Spleen (tissue), 7 donors: ENCODE data around the gene SHC2.

Experiments used
- CTCF ChIP-seq, 11 experiments: fragments of 200-600 bp in 7 of 11; fragments of 450-650 bp in 4 of 11; sonication (generic) in 4 of 11; IDR thresholded peaks in 8 of 11; conservative IDR thresholded peaks in 3 of 11; 1 replicate in 7 of 11; 2 replicates in 4 of 11; pipeline versions ENCODE4 v1.4.0 to v1.8.0; 2016 to 2021; ENCODE audit warnings: antibody characterized with exemption in 11 of 11, inconsistent platforms in 4 of 11, mild to moderate bottlenecking in 1 of 11
- POLR2AphosphoS5 ChIP-seq, 3 donors: sonication (generic); formaldehyde crosslinking; IDR thresholded peaks; one replicate each; pipeline ENCODE4 v1.5.1; 2017; ENCODE audit warnings: antibody characterized with exemption in 3 of 3
- donor health status: DM: no; HTN: no; CAD: no; lungs with moderate emphysema.
- donor health status: DM: no; HTN: no; CAD: no.
- donor health status: DM: no; HTN: no; CAD: no.

- TF ChIP-seq CTCF (IDR thresholded peaks at IDR 0.05 in 8 of 11, conservative IDR thresholded peaks at IDR 0.05 in 3 of 11): no peak
- no peak for TF ChIP-seq POLR2AphosphoS5 (IDR thresholded peaks at IDR 0.05)
Observed at GRCh38 chr19:369256-369655, 91.6 kb downstream of the SHC2 start.
